ENCODE results near the gene DSN1. TPM values are rescaled to one million over a fixed set of nuclear protein-coding genes. Genes with fewer than 3 reads are reported as not detected.

DSN1 gene
- total and polyA plus RNA-seq, 4 donors, result 3.5 to 14.6 (median 5.1) TPM

- no peak for TF ChIP-seq ZBTB33 (IDR thresholded peaks at IDR 0.05)
These were observed 53.1 kb downstream of the DSN1 start (continued) for GRCh38 chr20:36720510-36720909.

GRCh38 chr20:36717657-36718056 lies 55.9 kb downstream of the DSN1 start:
- 94% methylated on average over 2 of the region's 2 CpGs for WGBS
- DNase-seq (ENCODE audit: low spot score), result no peak

GRCh38 chr20:36717021-36717420 lies 56.5 kb downstream of the DSN1 start:
- Histone ChIP-seq H3K27me3 (ENCODE audit: control insufficient read depth in 4 of 4, insufficient read depth in 4 of 4, low read length in 3 of 4) (no peaks in the 10 kb centered on the region), H3K27ac (ENCODE audit: low read depth in 1 of 2, low read length in 2 of 2) (no peak overlapping the region), H3K9ac (ENCODE audit: low read depth in 1 of 2, low read length in 2 of 2) (no peak overlapping the region), H3K4me1 (ENCODE audit: control insufficient read depth in 4 of 4, insufficient read depth in 4 of 4, low read length in 3 of 4) (no peaks in the 10 kb centered on the region), H3K9me3 (ENCODE audit: control insufficient read depth in 4 of 4, low read length in 3 of 4) (no peaks in the 10 kb centered on the region), H3K36me3 (ENCODE audit: control insufficient read depth in 4 of 4, insufficient read depth in 3 of 4, low read depth in 1 of 4, low read length in 3 of 4) (peaks cover 0 to 6% (median under 1%) of the 10 kb centered on the region in 4 donors), H3K4me3 (ENCODE audit: low read depth in 1 of 3, low read length in 3 of 3) (no peak overlapping the region)
- 92% methylated on average over 3 of the region's 3 CpGs for WGBS
- DNase-seq (ENCODE audit: low spot score), result no peak
- TF ChIP-seq, protein P1, sequence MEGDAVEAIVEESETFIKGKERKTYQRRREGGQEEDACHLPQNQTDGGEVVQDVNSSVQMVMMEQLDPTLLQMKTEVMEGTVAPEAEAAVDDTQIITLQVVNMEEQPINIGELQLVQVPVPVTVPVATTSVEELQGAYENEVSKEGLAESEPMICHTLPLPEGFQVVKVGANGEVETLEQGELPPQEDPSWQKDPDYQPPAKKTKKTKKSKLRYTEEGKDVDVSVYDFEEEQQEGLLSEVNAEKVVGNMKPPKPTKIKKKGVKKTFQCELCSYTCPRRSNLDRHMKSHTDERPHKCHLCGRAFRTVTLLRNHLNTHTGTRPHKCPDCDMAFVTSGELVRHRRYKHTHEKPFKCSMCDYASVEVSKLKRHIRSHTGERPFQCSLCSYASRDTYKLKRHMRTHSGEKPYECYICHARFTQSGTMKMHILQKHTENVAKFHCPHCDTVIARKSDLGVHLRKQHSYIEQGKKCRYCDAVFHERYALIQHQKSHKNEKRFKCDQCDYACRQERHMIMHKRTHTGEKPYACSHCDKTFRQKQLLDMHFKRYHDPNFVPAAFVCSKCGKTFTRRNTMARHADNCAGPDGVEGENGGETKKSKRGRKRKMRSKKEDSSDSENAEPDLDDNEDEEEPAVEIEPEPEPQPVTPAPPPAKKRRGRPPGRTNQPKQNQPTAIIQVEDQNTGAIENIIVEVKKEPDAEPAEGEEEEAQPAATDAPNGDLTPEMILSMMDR (IDR thresholded peaks at IDR 0.05; ENCODE audit: low read depth, low read length, missing input control), result no peak
- TF ChIP-seq GABPA (IDR thresholded peaks at IDR 0.05 in 1 of 2, conservative IDR thresholded peaks at IDR 0.05 in 1 of 2) (no peak), TAF1 (conservative IDR thresholded peaks at IDR 0.05) (no peak), JUND (IDR thresholded peaks at IDR 0.05) (no peak), RAD21 (IDR thresholded peaks at IDR 0.05) (no peak), YY1 (IDR thresholded peaks at IDR 0.05) (no peak), NR2F2 (IDR thresholded peaks at IDR 0.05) (no peak), ZBTB33 (IDR thresholded peaks at IDR 0.05) (no peak), HNF4G (IDR thresholded peaks at IDR 0.05) (no peak)

More at GRCh38 chr20:36717657-36718056, 55.9 kb downstream of the DSN1 start:
- H3K4me3 ChIP-seq (ENCODE audit: low read depth in 1 of 3, low read length in 3 of 3), result no peak overlapping the region
- no peaks in the 10 kb centered on the region for H3K27me3 ChIP-seq (ENCODE audit: control insufficient read depth in 4 of 4, insufficient read depth in 4 of 4, low read length in 3 of 4)
- H3K9me3 ChIP-seq (ENCODE audit: control insufficient read depth in 4 of 4, low read length in 3 of 4), result no peaks in the 10 kb centered on the region
- H3K36me3 ChIP-seq (ENCODE audit: control insufficient read depth in 4 of 4, insufficient read depth in 3 of 4, low read depth in 1 of 4, low read length in 3 of 4), result peaks cover 0 to 6% (median under 1%) of the 10 kb centered on the region in 4 donors
- no peak overlapping the region for H3K9ac ChIP-seq (ENCODE audit: low read depth in 1 of 2, low read length in 2 of 2)
- TF ChIP-seq FOXA2 (IDR thresholded peaks at IDR 0.05) (no peak), HNF4A (conservative IDR thresholded peaks at IDR 0.05) (no peak), NR2F2 (IDR thresholded peaks at IDR 0.05) (no peak), ZBTB33 (IDR thresholded peaks at IDR 0.05) (no peak), GABPA (IDR thresholded peaks at IDR 0.05 in 1 of 2, conservative IDR thresholded peaks at IDR 0.05 in 1 of 2) (no peak), YY1 (IDR thresholded peaks at IDR 0.05) (no peak), HNF4G (IDR thresholded peaks at IDR 0.05) (no peak), FOXA1 (IDR thresholded peaks at IDR 0.05) (no peak), RAD21 (IDR thresholded peaks at IDR 0.05) (peak; percentile 55 to 70), RXRA (IDR thresholded peaks at IDR 0.05) (no peak)
- TF ChIP-seq, protein P1 (IDR thresholded peaks at IDR 0.05; ENCODE audit: low read depth, low read length, missing input control), result peak; percentile 12
- H3K4me1 ChIP-seq (ENCODE audit: control insufficient read depth in 4 of 4, insufficient read depth in 4 of 4, low read length in 3 of 4), result no peaks in the 10 kb centered on the region
- H3K27ac ChIP-seq (ENCODE audit: low read depth in 1 of 2, low read length in 2 of 2), result no peak overlapping the region
